HEK293T (cell line): ENCODE results near the gene APBA3.

Source experiments
- FOXK2 ChIP-seq: fragments of 450-650 bp; IDR thresholded peaks from 2 replicates; pipeline ENCODE4 v1.6.1; 2016; ENCODE audit warnings: mild to moderate bottlenecking
- FOXM1 ChIP-seq: fragments of 450-650 bp; IDR thresholded peaks from 2 replicates; pipeline ENCODE4 v1.6.1; 2017; ENCODE audit warnings: mild to moderate bottlenecking, borderline replicate concordance
- SP1 ChIP-seq: fragments of 450-650 bp; IDR thresholded peaks from 2 replicates; pipeline ENCODE4 v1.6.1; 2017
- SUZ12 ChIP-seq: fragments of 450-650 bp; IDR thresholded peaks from 2 replicates; pipeline ENCODE4 v1.6.1; 2016; ENCODE audit warnings: mild to moderate bottlenecking
- TARDBP ChIP-seq: fragments of 450-650 bp; IDR thresholded peaks from 2 replicates; pipeline ENCODE4 v1.6.1; 2016

GRCh38 chr19:3746371-3747056 is 15.0 kb downstream of the APBA3 start:
- TF ChIP-seq FOXM1 (no peak), TARDBP (no peak), SP1 (no peak), FOXK2 (no peak), SUZ12 (no peak)
